Lung (tissue), 12 donors: ENCODE measurements around the gene GREM2. TPM values are rescaled to one million over a fixed set of nuclear protein-coding genes. Genes with fewer than 3 reads are reported as not detected.

Experiments used
- ATAC-seq: fragments of 200-7000 bp; cut with Tn5 transposase; one replicate; pipeline ENCODE4 v1.9.1; 2020; ENCODE audit warnings: moderate number of reproducible peaks; ENCODE audit not compliant: insufficient read depth, low FRiP score
- DNase-seq, 3 donors: peaks; one replicate each; pipeline ENCODE4 v3.0.0-alpha.2; 2013 to 2017
- H3K27ac ChIP-seq, 2 donors: one replicate each; pipeline ENCODE4 v1.5.1; 2013; ENCODE audit warnings: mild to moderate bottlenecking in 2 of 2, moderate library complexity in 2 of 2, control low read depth in 1 of 2, inconsistent platforms in 1 of 2, low read depth in 1 of 2, low read length in 1 of 2
- H3K27me3 ChIP-seq, 3 donors: one replicate each; pipeline ENCODE4 v1.5.1; 2013; ENCODE audit warnings: low read length in 2 of 3; ENCODE audit not compliant: control insufficient read depth in 3 of 3, insufficient read depth in 3 of 3
- H3K36me3 ChIP-seq, 4 donors: one replicate each; pipeline ENCODE4 v1.5.1; 2013; ENCODE audit warnings: low read length in 4 of 4, mild to moderate bottlenecking in 1 of 4, moderate library complexity in 1 of 4; ENCODE audit not compliant: control insufficient read depth in 4 of 4, insufficient read depth in 4 of 4
- H3K4me1 ChIP-seq, 5 donors: one replicate each; pipeline ENCODE4 v1.5.1; 2013; ENCODE audit warnings: low read length in 5 of 5, mild to moderate bottlenecking in 2 of 5, moderate library complexity in 1 of 5; ENCODE audit not compliant: control insufficient read depth in 5 of 5, insufficient read depth in 5 of 5
- H3K4me3 ChIP-seq: one replicate; pipeline ENCODE4 v1.5.1; 2013; ENCODE audit warnings: mild to moderate bottlenecking, control low read depth, moderate library complexity
- H3K9ac ChIP-seq, 2 donors: one replicate each; pipeline ENCODE4 v1.5.1; 2013; ENCODE audit warnings: low read length in 2 of 2, control low read depth in 1 of 2; ENCODE audit not compliant: insufficient read depth in 1 of 2
- H3K9me3 ChIP-seq, 4 donors: one replicate each; pipeline ENCODE4 v1.5.1; 2013; ENCODE audit warnings: low read length in 3 of 4, mild to moderate bottlenecking in 1 of 4, moderate library complexity in 1 of 4; ENCODE audit not compliant: control insufficient read depth in 4 of 4, insufficient read depth in 3 of 4
- CTCF ChIP-seq: IDR thresholded peaks from 2 replicates; pipeline ENCODE4 v1.5.1; 2012; ENCODE audit warnings: mild to moderate bottlenecking; ENCODE audit errors: control extremely low read depth, extremely low read depth
- WGBS, 2 donors: extraction: QIAGEN DNeasy Blood & Tissue Kit; methylation state at CpG; one replicate each; pipeline ENCODE4 v1.1.7; 2013; 5-methylcytosine and 5-hydroxymethylcytosine counted together
- polyA plus RNA-seq, 2 donors: library from polyadenylated mRNA; stranded (reverse); fragments of 200-250 nt; gene quantifications; one replicate each; pipeline ENCODE4 v1.2.1, GENCODE V29; 2013
- total RNA-seq, 2 donors: library from RNA; depleted of rRNA in 1 of 2; stranded (reverse); fragments of >200 nt in 1 of 2; gene quantifications; one replicate each; pipeline ENCODE4 v1.2.1, GENCODE V29; 2014 to 2021
- donor health status: control.
- donor health status: control.
- donor health status: Bipolar disorder and iron deficiency.
- donor health status: healthy.
- donor health status: DM: yes; HTN: yes; CAD: no.

GREM2 gene
- total and polyA plus RNA-seq, 4 donors: 0.47 to 8.8 (median 0.76) TPM

DNA sequence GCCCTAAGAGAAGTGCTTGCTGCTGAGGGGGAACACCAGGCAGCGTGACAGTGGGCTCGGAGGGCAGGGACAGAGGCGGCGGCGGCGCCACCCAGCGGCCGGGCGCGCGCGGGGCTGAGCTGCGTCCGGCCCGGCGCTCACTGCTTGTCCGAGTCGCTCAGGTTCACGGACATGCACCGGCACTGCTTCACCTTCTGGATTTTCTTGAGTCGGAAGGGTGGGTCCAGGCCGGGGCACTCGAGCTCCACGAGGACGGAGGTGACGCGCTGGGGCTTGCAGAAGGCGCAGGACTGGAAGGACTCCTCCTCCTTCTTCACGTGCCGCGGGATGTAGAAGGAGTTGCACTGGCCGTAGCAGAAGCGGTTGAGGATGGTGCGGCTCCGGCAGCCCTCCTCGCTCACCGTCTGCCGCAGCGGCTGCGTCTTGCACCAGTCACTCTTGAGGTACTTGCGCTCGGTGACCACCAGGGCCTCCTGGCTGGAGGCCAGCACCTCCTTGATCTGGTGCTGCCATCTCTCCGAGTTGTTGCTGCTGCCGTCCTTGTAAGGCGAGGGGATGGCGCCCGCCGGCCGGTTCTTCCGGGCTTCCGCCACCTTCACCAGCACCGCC lies 119.0 kb downstream of the GREM2 start:
- Histone ChIP-seq H3K27me3 (no peaks in the 10 kb centered on the region), H3K4me3 (no peak overlapping the region), H3K4me1 (peaks cover 0 to under 1% (median 0%) of the 10 kb centered on the region in 5 donors), H3K36me3 (no peaks in the 10 kb centered on the region), H3K27ac (no peak overlapping the region), H3K9me3 (peaks cover 0 to 4% (median 0%) of the 10 kb centered on the region in 4 donors), H3K9ac (no peak overlapping the region)
- 42 to 45% methylated on average over 46 to 52 of the region's 52 CpGs for WGBS, 2 donors
- TF ChIP-seq CTCF: no peak
- peak; percentile 19 to 47 (median 31) for DNase-seq
- peak; percentile 19 for ATAC-seq

GRCh38 chr1:240491796-240492195 lies 120.2 kb downstream of the GREM2 start:
- no peak for TF ChIP-seq CTCF
- no peaks in the 10 kb centered on the region for H3K4me1 ChIP-seq
- H3K4me3 ChIP-seq: no peak overlapping the region
- 82 to 90% methylated on average over 7 of the region's 7 CpGs for WGBS, 2 donors
- no peaks in the 10 kb centered on the region for H3K27me3 ChIP-seq
- H3K9ac ChIP-seq: no peak overlapping the region
- peaks cover 0 to 4% (median 0%) of the 10 kb centered on the region in 4 donors for H3K9me3 ChIP-seq
- DNase-seq (no peak), ATAC-seq (no peak)
- H3K36me3 ChIP-seq: no peaks in the 10 kb centered on the region
- H3K27ac ChIP-seq: no peak overlapping the region

DNA sequence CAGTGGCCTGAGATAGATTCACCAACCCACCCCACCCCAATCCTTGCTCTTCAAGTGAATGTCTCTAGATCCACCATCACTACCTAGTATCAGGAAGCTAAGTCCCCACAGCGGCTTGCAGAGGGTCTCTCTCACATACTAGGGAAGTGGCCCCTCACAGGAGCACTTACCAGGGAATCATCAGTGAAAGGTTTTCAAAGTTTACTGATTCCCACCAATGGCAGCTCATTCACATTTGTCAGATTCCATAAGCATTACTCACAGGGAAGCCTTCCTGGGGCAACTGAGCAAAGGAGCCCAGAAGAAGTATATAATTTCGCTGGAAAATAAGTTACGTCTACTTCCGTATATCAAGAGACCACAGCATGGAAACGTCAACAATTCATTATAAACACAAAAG lies 120.8 kb downstream of the GREM2 start:
- no peaks in the 10 kb centered on the region for H3K27me3 ChIP-seq
- DNase-seq (no peak), ATAC-seq (no peak)
- no peak for TF ChIP-seq CTCF
- H3K36me3 ChIP-seq: no peaks in the 10 kb centered on the region
- no peak overlapping the region for H3K27ac ChIP-seq
- WGBS, 2 donors: 56 to 72% methylated on average over 5 of the region's 5 CpGs
- H3K4me1 ChIP-seq: no peaks in the 10 kb centered on the region
- H3K9ac ChIP-seq: no peak overlapping the region
- no peak overlapping the region for H3K4me3 ChIP-seq
- peaks cover 0 to 4% (median 0%) of the 10 kb centered on the region in 4 donors for H3K9me3 ChIP-seq

- Histone ChIP-seq H3K27ac (no peak overlapping the region), H3K9me3 (peaks cover 0 to 2% (median 0%) of the 10 kb centered on the region in 4 donors), H3K36me3 (no peaks in the 10 kb centered on the region), H3K9ac (no peak overlapping the region), H3K27me3 (no peaks in the 10 kb centered on the region), H3K4me3 (no peak overlapping the region), H3K4me1 (no peaks in the 10 kb centered on the region)
- DNase-seq: no peak
- no peak for ATAC-seq
- no peak for TF ChIP-seq CTCF
- WGBS, 2 donors: 81 to 86% methylated on average over 3 of the region's 3 CpGs
Observed at GRCh38 chr1:240487493-240487892, 124.5 kb downstream of the GREM2 start.
